ENCODE data around the gene AS3MT.
"Not testable (repeated sequence)": the region's sequence is repeated elsewhere in the genome, so short reads cannot be mapped to it uniquely, and the experiment has no call there.

AS3MT gene, protein sequence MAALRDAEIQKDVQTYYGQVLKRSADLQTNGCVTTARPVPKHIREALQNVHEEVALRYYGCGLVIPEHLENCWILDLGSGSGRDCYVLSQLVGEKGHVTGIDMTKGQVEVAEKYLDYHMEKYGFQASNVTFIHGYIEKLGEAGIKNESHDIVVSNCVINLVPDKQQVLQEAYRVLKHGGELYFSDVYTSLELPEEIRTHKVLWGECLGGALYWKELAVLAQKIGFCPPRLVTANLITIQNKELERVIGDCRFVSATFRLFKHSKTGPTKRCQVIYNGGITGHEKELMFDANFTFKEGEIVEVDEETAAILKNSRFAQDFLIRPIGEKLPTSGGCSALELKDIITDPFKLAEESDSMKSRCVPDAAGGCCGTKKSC

DNA sequence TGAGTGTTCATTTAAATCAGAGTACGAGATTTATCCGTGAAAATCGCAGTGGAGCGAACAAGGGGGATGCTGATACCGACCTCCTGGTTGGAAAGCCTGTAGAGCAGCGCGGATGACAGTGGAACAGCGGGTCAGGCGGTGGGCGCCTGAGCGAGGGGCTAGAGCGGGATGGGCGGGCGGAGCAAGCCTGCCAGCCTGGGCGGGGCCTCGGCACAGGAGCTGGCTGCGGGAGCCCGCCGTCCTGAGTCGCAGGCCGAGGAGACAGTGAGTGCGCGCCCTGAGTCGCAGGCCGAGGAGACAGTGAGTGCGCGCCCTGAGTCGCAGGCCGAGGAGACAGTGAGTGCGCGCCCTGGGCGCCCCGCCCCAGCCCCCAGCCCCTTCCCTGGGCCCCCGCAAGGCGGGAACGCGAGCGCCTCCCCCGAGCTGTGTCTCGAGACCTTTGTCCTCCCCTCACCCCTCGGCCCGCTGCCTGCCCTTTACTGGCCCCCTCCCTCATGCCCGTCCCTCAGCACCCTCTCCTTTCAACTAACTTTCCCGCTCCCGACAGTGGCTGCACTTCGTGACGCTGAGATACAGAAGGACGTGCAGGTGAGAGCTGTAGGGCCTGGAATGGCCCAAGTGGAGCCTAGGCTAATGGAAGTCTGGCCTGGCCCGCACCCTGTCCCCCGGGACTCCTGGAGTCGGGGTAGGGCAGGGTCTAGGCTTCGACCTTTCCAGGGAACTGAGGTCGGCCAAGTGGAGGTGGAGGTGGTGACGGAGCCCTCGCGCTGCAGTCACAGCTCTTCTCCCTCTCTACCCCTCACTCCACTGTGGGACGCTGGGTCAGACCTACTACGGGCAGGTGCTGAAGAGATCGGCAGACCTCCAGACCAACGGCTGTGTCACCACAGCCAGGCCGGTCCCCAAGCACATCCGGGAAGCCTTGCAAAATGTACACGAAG lies at the start of gene AS3MT:
AS3MT (plus strand) TSS at position 213 of the 941 bp plus-strand sequence; CDS start at position 336, 123 bp downstream.
- DNase-seq: peak; percentile 49

DNA sequence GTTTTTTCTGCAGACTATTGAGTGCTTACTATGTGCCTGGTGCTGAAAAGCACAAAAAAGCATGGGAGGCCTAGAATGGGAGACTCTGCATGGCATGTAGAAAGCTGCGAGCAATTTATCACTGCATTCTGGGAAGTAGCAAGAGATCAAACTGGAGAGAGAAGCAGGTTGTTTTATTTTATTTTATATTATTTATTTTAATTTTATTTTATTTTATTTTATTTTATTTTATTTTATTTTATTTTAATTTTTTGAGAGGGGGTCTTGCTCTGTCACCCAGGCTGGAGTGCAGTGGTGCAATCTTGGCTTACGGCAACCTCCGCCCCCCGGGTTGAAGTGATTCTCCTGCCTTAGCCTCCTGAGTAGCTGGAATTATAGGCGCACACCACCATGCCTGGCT lies 49.3 kb upstream of the AS3MT start:
- not testable (repeated sequence) for DNase-seq

DNA sequence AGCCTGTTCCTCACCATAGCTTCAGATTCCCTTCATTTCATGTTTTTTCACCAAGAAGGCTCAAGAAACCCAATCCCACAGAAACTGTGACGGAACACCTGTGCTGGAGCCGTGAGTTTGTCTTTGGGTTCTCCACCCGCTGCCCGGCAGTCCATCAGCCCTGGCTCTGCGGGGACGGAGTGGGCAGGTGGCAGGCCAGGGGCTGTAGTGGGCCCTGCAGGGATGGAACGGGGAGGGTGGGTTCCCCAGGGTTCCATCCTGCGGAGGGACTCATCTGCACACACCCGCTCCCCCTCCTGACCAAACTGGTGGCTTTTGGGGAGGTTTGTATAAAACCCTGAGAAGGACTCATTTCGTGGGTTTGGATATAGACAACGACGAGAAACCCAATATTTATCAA lies 47.0 kb upstream of the AS3MT start:
- no peak for DNase-seq

DNA sequence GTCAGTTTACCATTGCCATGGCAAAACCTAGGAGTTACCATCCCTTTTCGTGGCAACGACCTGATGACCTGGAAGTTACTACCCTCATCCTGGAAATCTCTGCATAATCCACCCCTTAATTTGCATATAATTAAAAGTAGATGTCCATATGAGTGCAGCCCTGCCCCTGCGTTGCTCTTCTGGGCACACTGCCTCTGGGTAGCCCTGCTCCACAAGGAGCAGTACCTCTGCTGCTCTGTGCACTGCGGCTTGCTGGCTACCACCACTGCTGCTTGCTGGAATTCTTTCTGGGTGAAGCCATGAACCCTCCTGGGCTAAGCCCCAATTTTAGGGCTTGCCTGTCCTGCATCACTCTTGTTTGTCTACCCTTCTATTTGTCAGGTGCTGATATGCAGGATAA lies 44.6 kb upstream of the AS3MT start:
- no peak for DNase-seq

DNA sequence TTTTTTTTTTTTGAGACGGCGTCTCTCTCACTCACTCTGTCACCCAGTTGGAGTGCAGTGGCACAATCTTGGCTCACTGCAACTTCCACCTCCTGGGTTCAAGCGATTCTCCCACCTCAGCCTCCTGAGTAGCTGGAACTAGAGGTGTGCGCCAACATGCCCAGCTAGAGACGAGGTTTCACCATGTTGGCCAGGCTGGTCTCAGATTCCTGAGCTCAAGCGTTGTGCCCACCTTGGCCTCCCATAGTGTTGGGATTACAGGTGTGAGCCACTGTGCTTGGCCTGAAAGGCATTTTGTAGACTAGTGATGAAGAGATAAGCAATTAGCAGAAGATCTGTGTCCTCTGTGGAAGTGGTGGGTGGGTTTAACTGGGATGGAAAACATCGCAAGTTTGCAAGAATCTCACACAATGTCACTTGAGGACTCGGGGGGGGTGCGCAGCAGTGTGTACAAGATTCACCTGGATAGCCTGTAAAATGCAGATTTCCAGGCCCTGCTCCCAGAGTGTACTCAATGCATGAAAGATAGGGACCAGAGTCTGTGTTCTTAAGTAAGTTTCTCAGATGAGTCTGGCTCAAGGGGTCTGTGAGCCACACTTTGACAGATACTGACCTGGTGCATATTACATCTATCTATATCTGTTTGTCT lies 43.0 kb upstream of the AS3MT start:
- no peak for DNase-seq

DNA sequence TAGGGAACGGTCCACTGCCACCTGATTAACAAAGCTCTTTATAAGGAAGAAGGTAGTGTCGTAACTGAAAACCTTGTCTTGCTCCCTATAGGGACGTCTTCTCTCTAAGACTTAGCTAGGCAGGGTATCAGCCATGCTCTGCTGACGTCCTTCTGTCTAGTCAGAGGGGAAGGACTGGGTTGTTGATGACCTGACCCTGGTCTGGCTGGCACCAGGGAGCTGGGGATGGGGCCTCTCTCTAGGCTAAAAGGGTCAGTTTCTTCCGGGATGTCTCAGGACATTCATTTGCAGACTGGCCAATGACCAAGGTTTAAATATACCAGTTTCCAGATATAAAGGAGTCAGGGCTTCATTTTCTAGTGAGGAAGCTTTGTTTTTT lies 41.7 kb upstream of the AS3MT start:
- DNase-seq: no peak

DNA sequence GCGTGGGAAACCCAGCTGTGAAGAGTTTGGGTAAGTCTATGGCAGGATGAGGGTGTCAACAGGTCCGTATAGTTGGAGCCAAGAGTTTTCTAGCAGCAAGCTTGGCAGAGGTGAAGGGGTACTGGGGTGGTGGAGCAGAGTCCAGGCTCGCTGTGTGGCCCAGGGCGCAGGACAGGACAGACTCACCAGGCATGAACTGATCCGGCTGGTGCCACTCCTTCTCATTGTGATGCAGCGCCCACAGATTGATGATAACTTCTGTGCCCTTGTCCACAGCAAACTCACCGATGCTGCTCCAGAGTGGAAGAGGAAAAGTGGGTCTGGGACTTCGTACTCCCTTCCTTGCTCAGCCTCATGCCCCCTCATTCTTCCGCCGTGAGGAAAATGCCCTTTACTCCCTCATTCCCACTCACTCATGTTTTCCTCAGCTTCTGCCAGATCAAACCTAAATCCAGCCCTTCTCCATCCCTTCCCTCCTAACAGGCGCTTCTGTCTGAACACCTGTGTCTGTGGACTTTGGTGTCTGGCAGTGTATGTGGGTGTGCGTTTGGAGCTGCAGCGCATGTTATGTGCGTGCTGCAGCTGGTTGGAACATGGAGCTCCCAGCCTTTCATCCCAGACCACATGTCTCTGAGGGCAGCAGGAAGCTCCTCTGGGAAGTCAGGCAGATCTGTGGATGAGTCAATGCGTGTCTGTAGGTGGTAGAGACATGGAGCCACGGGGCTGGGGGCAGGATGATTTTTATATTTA lies 37.8 kb upstream of the AS3MT start:
- peak; percentile 49 for DNase-seq

DNA sequence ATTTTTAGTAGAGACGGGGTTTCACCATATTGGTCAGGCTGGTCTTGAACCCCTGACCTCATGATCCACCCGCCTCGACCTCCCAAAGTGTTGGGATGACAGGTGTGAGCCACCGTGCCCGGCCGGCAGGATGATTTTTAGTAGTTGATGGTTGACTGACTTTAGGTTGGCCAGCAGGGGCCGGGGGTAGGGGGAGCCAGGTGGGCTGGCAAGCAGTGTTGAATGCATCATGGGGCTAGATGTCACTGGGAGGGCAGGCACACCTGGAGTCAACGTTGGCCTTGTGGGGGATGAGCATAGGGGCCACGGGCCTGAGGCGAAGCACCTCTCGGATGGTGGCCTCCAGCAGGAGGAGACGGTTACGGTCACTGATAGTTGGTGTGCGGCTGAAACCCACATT lies 37.0 kb upstream of the AS3MT start:
- no peak for DNase-seq

DNA sequence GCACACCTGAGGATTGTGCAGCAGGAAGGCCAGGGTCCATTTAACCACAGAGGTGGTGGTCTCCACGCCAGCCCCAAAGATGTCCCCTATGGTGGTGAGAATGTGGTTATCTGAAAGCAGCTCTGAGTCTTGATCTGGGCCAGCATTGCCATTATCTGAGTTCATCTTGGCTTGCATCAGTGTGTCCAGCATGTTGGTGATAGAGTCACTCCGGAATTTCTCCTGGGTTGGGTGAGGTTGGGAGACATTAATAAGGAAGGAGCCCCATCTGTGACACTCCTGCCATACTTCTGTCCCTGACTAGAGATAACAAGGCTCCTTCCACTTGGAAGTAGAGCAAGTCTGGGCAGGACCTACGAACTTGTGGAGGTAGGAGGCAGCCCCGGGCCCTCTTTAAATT lies 36.3 kb upstream of the AS3MT start:
- DNase-seq: no peak

DNA sequence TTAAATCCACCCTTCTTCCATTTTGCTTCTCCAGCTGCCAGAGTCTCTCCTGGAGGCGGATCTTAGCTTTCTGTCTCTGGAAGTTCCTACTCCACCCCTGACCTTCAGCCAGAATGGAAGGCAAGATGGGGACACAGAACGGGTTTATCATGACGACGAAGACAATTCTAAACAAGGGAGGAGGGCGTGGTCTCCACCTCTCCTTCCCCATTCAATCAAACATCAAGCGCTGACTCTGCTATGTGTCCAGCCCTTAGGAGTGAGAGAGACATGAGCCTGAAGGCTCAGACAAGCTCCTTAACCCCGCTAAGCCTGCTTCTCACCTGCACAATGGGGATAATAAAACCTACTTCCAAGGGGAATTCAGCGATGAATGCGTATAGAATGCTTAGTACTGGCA lies 35.1 kb upstream of the AS3MT start:
- peak; percentile 18 for DNase-seq

DNA sequence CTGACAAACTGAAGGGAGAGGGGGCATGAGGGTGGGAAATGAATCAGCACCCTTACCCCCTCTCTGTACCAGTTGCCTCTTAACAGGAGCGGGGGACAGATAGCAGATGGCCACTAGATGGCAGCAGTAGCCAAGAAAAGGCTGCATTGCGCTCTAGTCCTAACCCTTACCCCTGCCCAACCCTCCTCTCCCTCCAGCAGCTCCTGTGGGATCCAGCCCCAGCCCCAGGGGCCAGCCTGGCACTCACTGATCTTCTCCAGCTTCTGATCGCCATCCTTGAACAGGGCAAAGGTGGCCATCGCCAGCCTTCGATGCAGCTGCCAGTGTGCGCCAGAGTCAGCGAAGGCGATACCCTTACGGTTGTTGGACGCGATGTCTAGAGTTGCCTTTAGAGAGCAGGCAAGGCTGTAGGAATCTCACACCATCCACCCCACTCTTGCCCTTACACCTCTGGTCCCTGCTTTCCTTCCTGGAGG lies 34.2 kb upstream of the AS3MT start:
- peak; percentile 84 for DNase-seq

DNA sequence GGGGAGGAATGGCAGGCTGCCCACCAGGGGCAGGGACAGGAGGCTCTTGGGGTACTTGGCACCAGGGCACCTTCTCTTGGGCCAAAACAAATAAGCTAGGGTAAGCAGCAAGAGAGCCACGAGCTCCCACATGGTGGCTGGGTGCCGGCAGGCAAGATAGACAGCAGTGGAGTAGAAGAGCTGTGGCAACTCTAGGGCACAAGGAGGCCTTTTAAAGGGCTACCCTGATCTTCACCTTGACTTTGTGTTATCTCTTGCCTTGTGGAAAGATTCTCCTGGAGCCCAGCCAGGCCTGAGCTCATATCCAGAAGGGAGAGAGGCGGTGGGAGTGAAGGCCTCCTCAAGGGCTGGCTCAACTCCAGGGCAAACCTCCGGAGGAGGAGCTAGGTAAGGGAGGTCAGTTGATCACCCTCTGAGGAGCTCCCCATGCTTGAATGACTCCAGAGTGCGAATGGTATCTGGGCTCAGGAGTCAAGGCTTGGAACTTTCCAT lies 32.0 kb upstream of the AS3MT start, which contains the start of gene CYP17A1:
CYP17A1 (minus strand) TSS at position 184 of the 492 bp plus-strand sequence; CDS start at position 132, 52 bp downstream.
- DNase-seq: no peak

DNA sequence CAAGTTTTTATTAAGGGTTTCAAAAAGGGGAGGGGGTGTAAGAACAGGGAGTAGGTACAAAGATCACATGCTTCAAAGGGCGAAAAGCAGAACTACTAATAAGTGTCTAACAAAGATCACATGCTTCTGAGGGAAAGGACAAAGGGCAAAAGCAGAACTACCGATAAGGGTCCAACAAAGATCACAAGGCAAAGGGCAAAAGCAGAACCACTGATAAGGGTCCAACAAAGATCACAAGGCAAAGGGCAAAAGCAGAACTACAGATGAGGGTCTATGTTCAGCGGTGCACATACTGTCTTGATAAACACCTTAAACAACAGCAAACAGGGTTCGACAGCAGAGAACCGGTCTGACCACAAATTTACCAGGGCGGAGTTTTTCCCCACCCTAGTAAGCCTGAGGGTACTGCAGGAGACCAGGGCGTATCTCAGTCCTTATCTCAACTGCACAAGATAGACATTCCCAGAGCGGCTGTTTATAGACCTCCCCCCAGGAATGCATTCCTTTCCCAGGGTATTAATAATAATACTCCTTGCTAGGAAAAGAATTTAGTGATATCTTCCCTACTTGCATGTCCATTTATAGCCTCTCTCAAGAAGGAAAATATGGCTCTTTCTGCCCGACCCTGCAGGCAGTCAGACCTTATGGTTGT lies 30.9 kb upstream of the AS3MT start:
- DNase-seq: not testable (repeated sequence)

DNA sequence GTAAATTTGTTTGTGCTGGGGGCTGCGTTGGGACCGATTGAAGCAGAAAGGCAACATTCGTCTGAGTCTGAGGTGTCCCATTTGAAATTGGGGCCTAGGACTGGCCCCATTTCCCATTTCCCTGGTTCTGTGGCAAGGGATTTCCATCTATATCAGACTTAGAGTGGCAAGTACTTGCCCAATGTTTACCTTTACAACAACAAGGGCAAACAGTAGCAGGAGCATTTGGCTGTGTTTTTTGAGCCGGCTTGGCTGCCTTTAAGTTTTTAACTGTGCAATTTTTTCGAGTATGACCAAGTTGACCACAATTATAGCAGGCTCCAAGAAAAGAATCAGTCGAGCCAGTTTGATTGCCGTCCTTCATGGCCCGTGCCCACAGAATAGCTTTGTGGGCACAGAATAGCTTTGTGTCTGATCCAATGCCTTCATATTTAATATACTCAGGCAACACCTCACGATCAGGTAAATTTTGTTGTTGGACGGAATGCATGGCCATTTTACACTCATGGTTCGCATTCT lies 27.4 kb upstream of the AS3MT start:
- DNase-seq: no peak

DNA sequence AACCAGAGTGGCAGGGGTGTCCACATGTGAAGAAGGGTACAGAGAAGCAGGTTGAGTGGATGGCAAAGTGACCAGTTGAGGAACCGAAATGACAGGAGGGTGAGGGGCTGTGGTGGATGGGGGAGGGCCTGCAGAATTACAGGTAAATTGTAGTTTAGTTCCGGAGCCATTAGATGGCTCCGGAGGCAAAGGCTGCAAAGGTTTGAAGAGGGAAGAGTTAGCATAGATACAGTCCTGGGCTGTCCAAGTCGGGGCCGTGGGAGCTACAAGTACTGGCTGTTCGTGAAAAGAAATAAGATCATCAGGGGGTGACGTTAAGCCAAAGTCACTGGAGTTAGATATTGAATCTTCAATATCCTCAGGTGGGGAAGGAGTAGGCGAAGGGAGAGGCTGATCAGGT lies 26.1 kb upstream of the AS3MT start:
- not testable (repeated sequence) for DNase-seq

DNA sequence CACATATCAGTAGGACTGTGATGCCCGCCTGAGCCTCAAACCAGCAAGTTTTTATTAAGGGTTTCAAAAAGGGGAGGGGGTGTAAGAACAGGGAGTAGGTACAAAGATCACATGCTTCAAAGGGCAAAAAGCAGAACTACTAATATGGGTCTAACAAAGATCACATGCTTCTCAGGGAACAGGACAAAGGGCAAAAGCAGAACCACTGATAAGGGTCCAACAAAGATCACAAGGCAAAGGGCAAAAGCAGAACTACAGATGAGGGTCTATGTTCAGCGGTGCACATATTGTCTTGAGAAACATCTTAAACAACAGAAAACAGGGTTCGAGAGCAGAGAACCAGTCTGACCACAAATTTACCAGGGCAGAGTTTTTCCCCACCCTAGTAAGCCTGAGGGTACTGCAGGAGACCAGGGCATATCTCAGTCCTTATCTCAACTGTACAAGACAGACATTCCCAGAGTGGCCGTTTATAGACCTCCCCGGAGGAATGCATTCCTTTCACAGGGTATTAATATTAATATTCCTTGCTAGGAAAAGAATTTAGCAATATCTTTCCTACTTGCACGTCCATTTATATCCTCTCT lies 25.0 kb upstream of the AS3MT start:
- not testable (repeated sequence) for DNase-seq

DNA sequence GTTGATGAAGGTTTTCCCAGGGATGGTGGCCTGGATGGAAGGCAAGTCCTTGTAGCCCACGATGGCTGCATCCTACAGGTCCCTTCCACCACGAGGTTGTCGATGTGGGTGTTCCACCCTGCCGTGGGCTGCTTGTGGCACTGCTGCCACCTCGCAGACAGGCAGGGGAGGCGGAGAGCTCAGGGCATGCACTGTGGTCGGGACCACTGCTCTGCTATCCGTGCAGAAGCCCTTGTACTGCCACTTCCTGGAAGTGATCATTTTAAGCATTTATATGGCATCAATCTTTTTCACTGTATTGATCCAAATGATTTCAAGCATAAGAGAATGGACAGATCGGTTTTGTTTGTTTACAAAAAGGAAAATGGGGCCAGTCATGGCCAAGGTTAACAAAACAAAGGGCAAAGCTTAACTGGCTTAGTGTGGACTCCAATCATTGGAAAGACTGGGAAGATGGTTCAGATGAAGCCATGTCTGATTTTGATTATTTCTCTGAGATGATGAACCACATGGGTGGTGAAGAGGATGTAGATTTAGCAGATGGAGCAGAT lies 23.8 kb upstream of the AS3MT start:
- no peak for DNase-seq

DNA sequence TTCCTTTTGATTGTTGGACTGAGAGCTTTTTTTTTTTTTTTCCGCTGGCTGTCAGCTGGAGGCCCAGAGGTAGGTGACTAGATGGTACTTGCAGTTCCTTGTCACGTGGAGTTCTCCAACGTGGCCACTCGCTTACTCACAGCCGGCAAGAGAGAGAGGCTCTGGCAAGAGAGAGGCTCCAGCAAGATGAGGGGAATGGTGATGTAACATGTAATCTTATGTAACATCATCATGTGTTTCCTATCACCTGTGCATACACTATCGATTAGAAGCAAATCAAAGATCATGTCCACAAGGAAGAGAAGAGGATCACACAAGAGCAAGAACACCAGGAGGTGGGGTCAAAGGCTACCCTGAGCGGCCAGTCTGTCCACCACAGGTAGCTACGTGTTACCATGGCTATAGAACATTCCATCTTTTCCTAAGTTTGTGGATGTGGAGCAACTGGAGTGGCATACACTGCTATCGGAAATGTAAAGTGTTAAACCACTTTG lies 19.2 kb upstream of the AS3MT start:
- peak; percentile 61 for DNase-seq

DNA sequence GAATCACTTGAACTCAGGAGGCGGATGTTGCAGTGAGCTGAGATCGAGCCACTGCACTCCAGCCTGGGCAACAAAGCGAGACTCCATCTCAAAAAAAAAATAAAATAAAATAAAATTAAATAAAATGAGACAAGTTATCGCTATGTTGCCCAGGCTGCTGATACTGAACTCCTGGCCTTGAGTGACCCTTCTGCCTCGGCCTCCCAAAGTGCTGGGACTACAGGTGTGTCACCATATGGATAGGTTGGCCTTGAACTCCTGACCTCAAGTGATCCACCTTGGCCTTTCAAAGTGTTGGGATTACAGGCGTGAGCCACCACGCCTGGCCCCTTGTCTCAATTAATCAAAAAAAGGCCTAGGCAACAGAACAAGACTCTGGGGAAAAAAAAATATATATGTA lies 16.0 kb upstream of the AS3MT start:
- not testable (repeated sequence) for DNase-seq

DNA sequence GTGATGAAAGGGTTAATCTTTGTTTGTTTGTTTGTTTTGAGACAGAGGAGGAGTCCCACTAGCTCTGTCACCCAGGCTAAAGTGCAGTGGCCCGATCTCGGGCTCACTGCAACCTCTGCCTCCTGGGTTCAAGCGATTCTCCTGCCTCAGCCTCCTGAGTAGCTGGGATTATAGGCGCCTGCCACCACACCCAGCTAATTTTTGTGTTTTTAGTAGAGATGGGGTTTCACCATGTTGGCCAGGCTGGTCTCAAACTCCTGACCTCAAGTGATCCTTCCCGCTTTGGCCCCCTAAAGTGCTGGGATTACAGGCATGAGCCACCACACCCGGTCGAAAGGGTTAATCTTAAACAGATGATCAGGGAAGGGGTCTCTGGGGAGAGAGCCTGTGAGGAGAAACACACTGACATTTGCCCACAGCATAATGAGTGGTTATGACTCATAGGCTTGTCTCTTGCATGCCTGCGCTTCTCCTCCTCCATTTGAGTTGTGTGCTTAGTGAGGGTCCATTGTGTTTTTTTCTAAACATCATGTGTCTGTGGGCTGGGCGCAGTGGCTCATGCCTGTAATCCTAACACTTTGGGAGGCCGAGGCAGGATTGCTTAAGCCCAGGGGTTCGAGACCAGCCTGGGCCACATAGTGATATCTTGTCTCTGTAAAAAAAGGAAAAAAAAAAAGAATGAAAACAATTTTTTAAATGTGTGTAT lies 13.4 kb upstream of the AS3MT start:
- DNase-seq: peak; percentile 56

Data from DMS53 (cell line).